H4 (cell line): ENCODE data around the gene CERT1. TPM values are rescaled to one million over a fixed set of nuclear protein-coding genes. Genes with fewer than 3 reads are reported as not detected.
"Not testable (repeated sequence)": the region's sequence is repeated elsewhere in the genome, so short reads cannot be mapped to it uniquely, and the experiment has no call there.

Experiments used
- DNase-seq: peaks from one replicate; pipeline ENCODE4 v3.0.0-alpha.2; 2015; ENCODE audit warnings: low spot score
- total RNA-seq: library from RNA; depleted of rRNA; stranded (reverse); fragments of >200 nt; shearing (Covaris generic); gene quantifications from 2 replicates; pipeline ENCODE4 v1.2.3, GENCODE V29; 2014

CERT1 gene
- total RNA-seq, 1 experiment from 2014 or later, result 12.5 TPM

DNA sequence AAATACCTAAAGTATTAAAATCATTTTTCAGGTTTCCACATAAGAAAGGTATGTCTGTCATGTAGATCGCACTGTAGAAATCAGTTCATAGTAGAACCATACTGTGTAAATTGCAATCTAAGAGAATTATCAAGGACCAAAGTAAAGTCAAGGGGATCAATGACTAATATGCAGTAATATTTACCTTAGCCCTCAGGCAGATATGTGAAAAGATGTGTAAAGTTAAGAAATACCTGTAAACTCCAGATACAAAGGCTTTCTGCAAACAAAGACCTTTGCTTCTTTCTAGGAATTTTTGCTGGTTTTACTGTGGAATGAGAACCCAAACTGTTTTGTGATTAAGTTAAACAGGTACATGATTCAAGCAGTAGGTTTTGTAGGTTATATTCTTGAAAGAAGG lies 11.8 kb upstream of the CERT1 start:
- no peak for DNase-seq

DNA sequence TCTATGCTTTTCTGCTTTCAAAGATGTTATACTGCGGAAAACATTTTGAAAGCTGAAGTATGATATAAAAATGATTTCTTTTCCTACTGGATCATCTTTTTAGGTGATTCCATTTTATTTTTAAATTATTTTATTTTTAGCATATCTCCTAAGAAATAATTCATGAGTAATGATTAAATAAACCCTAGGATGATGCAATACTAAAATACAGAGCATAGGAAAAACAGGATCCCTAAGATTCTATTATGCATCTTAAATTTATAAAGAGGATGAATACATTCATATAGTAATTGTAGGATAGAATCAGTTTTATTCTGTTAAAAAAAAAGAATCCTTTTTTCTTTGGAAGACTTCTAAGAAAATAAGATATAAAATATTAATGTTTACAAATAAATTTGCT lies 11.1 kb upstream of the CERT1 start:
- no peak for DNase-seq

DNA sequence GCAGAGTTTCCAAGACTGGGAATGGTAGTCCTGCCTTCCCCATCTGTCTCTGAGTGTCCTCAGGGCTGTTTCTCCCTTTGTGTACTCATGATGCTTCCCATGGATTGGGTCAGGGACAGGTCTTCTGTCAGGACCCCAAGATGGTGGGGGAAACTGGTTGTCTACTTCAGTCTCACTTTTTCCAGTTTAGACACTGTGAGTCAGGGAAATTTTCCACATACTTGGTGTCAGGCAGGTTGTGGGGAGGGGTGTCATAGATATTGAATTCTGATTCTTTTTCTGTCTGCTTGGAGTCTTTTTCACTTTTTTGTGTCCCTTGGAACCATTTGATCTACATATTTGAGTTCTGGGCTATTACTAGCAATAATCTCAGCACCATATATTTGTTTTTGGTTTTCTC lies 10.6 kb upstream of the CERT1 start:
- DNase-seq, result no peak

DNA sequence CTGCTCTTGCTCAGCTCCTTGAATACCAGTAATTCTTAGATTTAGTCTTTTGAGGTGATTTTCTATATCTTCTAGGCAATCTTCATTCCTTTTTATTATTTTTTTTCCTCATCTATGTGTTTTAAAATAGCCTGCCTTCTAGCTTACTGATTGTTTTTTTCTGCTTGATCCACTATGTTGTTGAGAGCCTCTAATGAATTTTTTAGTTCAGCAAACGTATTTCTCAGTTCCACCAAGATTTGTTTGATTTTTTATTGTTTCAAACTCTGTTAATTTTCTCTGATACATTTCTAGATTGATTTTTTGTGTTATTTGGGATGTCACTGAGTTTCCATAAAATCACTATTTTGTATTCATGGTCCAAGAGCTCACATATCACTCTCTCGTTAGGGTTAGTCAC lies 9.8 kb upstream of the CERT1 start:
- DNase-seq, result no peak

DNA sequence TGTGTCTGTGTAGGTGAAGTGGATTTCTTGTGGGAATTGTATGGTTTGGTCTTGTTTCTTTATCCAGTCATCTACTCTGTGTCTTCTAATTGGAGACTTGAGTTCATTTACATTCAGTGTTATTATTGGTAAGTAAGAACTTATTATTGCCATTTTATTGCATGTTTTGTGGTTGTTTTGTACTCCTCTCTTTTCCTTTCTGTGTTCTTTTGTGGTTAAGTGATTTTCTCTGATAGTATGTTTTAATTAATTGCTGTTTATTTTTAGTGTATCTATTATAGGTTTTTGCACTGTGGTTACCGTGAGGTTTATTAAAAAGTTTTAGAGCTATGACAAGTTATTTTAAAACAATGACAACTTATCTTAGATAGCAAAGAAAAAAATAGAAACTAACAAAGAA lies 8.3 kb upstream of the CERT1 start:
- no peak for DNase-seq

DNA sequence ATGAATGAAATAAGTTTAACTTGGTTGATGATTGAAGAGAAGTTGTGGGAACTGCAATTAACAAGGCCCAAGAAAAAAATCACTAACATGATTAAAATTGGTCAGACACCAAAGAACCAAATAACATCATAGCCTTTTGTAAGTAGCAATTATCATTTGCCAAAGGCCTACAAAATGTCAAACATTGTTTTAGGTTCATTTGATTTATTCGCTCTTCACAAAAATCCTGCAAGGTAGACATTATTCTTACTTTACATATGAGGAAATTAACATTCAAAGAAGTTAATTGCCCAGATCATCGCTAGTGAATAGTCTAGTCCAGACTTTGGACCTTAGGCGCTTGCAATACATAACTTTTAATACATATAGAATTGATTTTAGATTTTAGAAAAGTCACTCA lies 2.9 kb upstream of the CERT1 start:
- DNase-seq, result no peak

DNA sequence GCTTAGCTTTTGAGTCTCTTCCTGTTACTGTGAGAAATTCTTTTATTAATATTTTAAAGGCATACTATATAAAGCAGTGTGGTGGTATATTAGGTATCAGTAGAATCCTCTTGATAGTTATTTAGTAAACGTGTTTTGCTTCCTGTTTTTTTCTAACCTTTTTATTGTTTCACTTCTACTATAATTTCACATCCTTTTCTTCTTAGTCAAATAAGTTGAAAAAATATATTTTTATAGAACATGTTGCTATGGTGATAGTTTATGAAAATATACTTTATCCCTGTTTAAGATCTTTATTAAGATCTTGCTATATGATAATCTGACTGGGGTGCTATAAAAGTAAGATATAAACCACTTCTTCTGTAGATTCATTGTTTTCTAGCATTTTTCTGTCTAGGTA lies 2.4 kb upstream of the CERT1 start:
- DNase-seq, result no peak

DNA sequence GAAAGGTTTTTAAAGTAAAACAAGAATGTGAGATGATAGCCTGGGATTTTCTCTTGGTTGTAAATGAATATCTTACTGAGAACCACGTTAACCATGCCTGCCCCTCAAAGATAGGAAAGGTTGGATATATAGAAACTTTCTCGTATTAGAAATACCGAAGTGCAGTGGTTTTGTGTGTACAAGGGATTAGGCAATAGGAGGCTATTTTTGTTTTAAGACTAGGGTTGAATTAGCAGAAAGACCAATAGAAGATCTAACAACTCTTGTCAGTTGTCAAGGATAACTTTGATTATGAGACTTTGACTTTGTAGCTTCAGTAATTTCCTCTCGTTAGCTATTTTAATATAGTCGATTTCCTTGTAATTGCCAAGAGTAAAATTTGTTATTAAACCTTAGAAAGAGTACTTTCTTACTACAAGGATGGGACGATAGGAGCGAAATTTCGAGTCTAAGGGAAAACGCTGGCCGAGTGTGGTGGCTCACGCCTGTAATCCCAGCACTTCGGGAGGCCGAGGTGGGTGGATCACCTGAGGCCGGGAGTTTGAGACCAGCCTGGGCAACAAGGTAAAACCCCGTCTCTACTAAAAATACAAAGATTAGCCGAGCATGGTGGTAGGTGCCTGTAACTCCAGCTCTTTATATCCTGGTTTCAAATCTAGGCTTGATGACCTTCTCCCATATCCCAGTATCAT lies 1.1 kb upstream of the CERT1 start:
- DNase-seq, result no peak

DNA sequence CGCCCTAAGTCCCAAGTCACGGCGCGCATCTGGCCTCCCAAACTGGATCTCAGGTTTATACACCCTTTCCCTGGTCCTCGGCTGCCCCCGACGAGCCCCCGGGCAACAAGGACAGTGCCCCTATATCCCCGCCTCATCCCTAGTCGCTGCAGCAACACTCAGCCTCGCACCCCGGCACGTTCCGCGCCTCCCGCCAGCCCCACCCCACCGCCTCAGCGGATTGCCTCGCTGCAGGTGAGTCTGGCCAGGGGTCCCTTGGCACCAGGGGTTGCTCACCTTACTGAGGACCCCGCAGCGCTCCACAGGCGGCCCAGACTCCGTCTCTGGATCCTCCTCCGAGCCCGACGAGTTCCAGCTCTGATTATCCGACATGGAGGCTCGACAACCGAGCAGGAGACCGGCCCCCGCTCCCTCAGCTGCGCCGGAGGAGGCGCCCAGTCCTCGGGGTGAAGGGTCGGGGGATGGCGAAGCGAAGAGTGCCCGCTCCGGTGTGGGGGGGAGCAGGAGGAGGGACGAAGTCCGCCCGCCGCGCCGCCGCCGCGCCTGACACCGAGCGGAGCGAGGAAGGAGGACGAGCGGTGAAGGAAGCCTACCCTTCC lies 494 bp downstream of the CERT1 start:
- no peak for DNase-seq

DNA sequence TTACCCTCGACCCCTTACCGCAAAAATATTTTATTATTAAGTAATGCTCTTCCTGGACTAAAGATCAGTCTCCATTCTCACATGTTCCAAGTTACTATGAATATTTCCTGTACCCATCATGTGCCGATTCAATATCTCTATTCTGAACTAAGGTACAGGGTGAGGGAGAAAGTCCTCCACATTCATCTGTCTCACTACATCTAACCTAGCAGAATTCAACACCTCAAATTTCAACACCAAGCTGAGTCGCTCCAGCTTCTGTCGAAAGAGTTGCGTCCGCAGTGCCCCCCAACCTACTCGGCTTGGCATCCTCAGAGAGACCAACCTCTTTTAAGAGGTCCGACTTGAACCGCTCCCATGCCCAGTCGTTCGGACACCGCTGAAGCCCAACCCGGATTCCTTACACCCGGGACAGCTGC lies 1.0 kb downstream of the CERT1 start:
- peak; percentile 12 for DNase-seq

DNA sequence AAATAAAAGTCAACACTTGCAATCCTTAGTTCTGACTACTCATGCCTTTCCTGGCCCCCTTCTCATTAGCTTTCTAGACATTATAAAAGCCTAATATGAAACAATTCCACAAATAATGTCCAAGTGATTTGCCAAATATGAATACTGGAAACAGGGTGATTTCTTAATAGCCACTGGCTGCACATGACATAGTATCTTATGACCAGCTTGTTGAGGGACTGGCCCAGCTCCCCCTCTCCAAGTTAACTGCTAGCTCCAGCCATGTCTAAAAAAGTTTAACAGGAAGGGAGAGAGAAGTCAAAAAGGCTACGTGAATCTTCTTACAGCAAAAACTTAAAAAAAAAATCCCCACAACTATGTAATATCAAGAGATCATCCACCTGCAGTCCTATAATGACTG lies 1.5 kb downstream of the CERT1 start:
- peak; percentile 14 for DNase-seq

DNA sequence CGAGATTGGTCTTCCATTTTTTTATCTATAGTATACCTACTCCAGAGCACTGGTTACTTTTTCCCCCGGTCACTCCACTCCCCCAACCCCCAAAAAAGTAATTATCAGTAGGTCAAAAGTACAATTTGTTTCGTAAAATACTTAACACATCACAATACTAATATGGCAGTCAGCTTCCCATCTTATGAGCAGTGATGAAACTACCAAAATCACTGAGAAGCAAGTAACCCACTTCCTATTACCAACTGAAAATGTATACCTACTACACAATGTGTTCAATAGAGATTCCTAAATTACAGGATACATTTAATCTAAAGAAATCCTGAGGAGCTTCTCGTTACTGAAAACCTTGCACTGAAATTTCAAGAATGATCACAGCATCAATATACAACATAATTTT lies 1.9 kb downstream of the CERT1 start:
- no peak for DNase-seq

DNA sequence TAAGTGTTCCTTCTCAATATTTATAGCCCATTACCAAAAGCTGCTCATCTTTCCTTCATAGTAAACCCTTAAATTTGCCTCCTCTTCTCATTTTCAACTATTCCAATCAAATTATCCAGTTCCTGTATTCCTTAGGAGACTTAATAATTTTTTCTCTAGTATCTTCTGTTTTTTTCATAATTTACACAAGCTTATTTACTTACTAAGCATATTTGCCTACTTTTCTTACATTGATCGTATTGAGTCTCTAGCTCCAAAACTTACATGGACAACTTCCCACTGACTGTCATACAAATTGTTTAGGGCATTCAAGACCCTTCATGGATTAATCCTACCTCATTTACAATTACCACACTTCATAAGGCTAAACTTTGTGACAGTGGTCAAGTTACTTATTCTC lies 3.6 kb downstream of the CERT1 start:
- no peak for DNase-seq

DNA sequence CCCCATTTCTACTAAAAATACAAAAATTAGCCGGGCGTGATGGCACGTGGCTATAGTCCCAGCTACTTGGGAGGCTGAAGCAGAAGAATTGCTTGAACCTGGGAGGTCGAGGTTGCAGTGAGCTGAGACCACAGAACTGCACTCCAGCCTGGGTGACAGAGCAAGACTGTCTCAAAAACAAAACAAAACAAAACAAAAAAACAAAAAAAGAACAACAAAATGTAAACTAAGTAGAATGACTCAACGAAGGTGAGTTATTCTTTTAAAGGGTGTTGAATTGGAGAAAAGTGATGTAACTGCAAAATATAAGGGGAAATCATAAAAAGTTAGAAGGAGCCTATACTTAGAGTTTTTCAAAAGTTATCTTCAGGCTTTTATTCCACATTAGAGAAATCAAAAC lies 6.3 kb downstream of the CERT1 start:
- DNase-seq, result not testable (repeated sequence)

DNA sequence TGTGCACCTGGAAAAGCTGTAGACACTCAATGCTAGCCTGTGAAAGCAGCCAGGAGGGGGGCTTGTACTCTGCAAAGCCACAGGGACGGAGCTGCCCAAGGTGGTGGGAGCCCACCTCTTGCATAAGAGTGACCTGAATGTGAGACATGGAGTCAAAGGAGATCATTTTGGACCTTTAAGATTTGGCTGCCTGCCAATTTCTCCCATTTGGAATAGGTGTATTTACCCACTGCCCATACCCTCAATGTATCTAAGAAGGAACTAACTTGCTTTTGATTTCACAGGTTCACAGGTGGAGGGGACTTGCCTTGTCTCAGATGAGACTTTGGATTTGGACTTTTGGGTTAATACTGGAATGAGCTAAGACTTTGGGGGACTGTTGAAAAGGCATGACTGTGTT lies 12.6 kb downstream of the CERT1 start:
- not testable (repeated sequence) for DNase-seq

DNA sequence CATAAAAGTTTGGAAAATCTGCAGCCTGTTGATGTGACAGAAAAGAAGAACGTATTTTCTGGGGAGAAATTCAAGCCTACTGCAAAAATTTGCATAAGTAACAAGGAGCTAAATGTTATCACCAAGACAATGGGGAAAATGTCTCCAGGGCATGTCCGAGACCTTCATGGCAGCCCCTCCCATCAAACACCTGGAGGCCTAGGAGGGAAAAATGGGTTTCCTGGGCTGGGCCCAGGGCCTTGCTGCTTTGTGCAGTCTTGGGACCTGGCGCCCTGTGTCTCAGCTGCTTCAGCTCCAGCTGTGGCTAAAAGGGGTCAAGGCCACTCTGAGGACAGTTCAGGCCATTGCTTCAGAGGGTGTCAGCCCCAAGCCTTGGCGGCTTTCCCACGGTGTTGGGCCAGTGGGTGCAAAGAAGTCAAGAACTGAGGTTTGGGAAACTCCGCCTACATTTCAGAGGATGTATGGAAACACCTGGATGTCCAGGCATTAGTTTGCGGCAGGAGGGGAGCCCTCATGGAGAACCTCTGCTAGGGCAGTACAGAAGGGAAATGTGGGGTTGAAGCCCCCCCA lies 13.1 kb downstream of the CERT1 start:
- DNase-seq, result no peak

DNA sequence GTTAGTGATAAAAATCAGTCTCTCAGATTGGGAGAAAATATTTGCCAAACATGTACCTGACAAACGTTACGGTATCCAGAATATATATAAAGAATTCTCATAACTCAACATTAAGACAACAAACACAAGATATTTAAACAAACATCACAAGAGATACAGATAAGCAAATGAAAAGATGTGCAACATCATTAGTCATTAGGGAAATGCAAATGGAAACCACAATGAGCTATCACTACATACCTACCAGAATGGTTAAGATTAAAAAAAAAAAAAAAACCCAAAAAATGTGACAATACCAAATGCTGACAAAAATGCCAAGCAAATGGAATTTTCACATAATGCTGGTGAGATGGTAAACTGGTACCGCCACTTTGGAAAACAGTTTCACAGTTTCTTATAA lies 15.4 kb downstream of the CERT1 start:
- DNase-seq, result no peak

DNA sequence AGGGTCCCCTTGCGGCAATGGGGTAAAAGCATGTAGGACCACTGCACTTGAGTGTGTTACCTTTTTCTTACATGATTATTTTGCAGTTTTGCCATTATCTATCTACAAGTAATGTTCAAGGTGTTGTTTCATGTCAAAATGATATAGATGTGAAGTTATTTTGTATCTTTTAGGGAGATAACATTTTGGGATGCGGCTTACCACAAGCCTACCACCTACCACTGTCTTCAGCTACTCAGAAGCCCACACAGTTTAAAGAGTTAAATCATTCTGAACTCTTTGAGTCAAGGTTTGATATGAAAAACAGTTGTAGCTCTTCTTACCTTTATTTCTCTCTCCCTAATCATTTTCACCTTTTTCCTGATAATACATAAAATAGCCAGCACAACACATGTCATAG lies 19.8 kb downstream of the CERT1 start:
- no peak for DNase-seq

DNA sequence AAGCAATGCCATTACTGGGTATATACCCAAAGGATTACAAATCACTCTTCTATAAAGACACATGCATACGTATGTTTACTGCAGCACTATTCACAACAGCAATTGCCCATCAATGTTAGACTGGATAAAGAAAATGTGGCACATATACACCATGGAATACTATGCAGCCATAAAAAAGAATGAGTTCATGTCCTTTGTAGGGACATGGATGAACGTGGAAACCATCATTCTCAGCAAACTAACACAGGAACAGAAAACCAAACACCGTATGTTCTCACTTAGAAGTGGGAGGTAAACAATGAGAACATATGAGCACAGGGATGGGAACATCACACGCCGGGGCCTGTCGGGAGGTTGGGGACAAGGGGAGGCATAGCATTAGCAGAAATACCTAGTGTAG lies 21.6 kb downstream of the CERT1 start:
- DNase-seq, result not testable (repeated sequence)

DNA sequence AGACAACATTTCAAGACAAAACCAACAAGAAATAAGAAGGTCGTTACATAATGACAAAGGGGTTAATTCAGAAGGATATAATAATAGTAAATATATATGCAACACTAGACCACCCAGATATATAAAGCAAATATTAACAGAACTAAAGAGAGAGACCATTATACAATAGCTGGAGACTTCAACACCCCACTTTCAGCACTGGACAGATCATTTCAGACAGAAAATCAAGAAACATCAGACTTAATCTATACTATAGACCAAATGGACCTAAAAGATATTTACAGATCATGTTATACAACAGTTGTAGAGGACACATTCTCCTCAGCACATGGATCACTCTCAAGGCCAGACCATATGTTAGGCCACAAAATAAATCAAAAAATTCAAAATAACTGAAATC lies 26.8 kb downstream of the CERT1 start:
- no peak for DNase-seq

DNA sequence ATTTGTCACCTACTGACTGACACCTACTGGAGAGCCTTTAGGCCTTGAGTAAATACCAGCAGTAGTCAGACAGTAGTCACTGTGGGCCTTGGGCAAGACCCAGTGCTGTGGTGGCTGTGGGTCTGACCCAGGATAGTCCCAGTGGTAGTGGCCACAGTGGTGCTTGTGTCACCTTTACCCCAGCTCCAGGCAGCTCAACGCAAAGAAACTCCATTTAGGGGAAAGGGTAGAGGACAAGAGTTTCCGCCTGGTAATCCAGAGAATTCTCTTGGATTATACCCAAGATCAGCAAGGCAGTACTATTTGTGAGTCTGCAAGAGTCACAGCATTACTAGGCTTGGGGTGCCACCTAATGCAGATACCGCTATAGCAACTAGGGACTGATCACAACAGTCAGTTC lies 28.9 kb downstream of the CERT1 start:
- DNase-seq, result no peak

DNA sequence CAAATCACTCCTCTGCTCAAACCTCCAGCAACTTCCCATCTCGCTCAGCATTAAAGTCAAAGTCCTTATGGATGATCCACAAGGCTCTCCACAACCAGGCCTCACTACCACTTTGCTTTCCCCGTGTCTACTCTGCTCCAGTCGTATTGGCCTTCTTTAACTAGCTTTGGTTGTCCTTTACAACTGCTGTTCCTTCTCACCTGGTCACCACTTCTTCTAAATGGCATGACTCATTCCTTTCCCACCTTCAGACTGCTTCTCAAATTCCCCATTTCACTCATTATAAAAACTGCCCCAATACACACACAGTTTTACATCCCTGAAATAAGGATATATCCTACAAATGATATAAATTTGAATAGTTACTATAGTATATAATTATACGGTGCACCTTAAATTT lies 30.4 kb downstream of the CERT1 start:
- no peak for DNase-seq

DNA sequence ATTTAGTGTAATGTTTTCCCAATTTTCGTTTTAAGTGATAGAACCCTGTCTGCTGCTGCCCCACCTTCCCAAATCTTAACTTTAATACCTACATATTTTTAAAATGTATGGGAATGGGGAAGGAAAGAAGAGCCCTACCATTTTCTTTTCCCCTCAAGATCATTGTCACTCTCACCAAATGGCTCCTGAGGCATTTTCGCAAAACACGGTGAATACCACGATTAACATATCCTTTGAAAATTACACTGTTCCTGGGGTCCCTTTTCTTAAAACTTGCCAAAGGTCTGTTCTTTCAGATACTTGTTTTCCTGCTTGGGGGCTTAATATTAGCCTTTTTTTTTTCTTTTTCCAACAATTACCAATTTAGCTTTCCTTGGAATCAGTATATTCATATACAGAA lies 36.1 kb downstream of the CERT1 start:
- no peak for DNase-seq

DNA sequence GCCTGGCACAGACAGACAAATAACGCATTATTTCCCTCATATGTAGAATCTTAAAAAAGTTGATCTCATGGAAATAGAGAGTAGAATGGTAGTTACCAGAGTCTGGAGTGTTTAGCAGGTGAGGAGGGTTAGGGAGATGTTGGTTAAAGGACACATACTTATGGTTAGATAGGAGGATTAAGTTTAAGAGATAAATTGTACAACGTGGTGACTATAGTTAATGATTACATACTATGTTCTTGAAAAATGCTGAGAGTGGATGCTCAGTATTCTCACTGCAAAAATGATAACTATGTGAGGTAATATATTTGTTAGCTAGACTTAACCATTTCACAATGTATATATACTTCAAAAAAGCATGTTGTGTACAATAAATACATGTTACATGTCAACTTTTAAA lies 38.0 kb downstream of the CERT1 start:
- no peak for DNase-seq
